Nephron (organoid): ENCODE data around the gene TFIP11.

Experiments
- H3K27ac Mint-ChIP-seq, 3 experiments: 2 replicates each; pipeline ENCODE4 v1.8.0; 2020; ENCODE audit warnings: mixed read lengths in 3 of 3, mild to moderate bottlenecking in 2 of 3, moderate library complexity in 1 of 3
- H3K27me3 Mint-ChIP-seq: 2 replicates; pipeline ENCODE4 v1.8.0; 2021; ENCODE audit warnings: low read depth, mild to moderate bottlenecking, moderate library complexity, mixed read lengths
- H3K36me3 Mint-ChIP-seq: 2 replicates; pipeline ENCODE4 v1.8.0; 2020; ENCODE audit warnings: low read depth, mixed read lengths
- H3K4me1 Mint-ChIP-seq: 2 replicates; pipeline ENCODE4 v1.8.0; 2020; ENCODE audit warnings: mixed read lengths
- H3K4me3 Mint-ChIP-seq, 3 experiments: 2 replicates each; pipeline ENCODE4 v1.8.0; 2020; ENCODE audit warnings: mild to moderate bottlenecking in 3 of 3, mixed read lengths in 3 of 3, moderate library complexity in 2 of 3
- H3K9me3 Mint-ChIP-seq: 2 replicates; pipeline ENCODE4 v1.8.0; 2020; ENCODE audit warnings: mixed read lengths
- TF ChIP-seq, protein P1 (sequence below), 3 experiments: fragments of 200-600 bp; sonication (generic); IDR thresholded peaks; one replicate each; pipeline ENCODE4 v1.5.0; 2021; ENCODE audit warnings: antibody characterized with exemption in 3 of 3; ENCODE audit not compliant: unreplicated experiment in 3 of 3

TFIP11 gene

DNA sequence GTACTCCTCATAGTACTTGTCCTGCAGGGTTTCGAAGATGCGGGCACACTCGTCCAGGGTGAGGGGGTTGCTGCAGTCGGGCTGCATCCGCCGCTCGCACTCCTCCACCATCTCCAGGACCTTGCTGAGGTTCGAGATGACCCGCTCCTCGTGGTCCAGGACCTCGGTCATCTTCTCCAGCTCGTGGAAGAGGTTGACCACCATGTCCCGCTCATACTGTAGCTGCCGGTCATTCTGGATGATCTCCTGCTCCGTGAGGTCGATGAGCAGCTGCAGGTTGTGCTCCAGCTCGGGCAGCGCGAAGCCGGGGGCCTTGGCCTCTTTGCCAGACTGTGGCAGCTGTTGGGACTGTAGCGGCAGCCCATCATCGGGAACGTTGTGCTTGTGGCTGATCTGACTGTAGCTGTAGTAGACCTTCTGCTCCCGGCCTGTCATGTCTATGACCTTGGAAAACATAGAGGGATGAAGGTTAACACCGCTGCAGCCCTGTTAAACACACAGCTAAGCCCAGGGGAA is 13.0 kb downstream of the TFIP11 start:
- Mint-ChIP-seq H3K27ac (no peak overlapping the region), H3K4me3 (no peak overlapping the region), H3K27me3 (no peaks in the 10 kb centered on the region), H3K9me3 (no peaks in the 10 kb centered on the region), H3K36me3 (peaks cover 69% of the 10 kb centered on the region), H3K4me1 (no peaks in the 10 kb centered on the region)
- TF ChIP-seq, protein P1, sequence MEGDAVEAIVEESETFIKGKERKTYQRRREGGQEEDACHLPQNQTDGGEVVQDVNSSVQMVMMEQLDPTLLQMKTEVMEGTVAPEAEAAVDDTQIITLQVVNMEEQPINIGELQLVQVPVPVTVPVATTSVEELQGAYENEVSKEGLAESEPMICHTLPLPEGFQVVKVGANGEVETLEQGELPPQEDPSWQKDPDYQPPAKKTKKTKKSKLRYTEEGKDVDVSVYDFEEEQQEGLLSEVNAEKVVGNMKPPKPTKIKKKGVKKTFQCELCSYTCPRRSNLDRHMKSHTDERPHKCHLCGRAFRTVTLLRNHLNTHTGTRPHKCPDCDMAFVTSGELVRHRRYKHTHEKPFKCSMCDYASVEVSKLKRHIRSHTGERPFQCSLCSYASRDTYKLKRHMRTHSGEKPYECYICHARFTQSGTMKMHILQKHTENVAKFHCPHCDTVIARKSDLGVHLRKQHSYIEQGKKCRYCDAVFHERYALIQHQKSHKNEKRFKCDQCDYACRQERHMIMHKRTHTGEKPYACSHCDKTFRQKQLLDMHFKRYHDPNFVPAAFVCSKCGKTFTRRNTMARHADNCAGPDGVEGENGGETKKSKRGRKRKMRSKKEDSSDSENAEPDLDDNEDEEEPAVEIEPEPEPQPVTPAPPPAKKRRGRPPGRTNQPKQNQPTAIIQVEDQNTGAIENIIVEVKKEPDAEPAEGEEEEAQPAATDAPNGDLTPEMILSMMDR (IDR thresholded peaks at IDR 0.05; ENCODE audit: unreplicated experiment in 3 of 3) = no peak

DNA sequence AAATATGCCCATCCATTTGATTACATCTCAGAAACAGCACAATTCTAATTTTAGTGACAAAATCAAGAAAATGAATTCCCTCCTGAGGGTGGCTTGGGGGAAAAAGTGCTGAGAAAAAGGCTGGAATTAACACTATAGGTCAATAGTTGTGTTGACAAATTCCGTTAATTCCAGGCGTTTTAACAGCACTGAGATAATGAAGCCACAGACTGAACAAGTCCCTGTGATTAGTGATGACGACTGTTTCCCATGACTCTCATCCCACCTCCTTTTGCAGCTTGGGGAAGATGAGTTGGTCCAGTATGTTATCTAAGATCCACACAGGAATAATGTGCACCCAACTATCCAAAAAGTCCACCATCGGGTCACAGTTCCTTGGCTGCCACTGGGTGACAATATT is 15.8 kb downstream of the TFIP11 start:
- TF ChIP-seq, protein P1 (IDR thresholded peaks at IDR 0.05; ENCODE audit: unreplicated experiment in 3 of 3) = no peak
- Mint-ChIP-seq H3K36me3 (peaks cover 65% of the 10 kb centered on the region), H3K27ac (no peak overlapping the region), H3K9me3 (no peaks in the 10 kb centered on the region), H3K4me3 (no peak overlapping the region), H3K4me1 (no peaks in the 10 kb centered on the region), H3K27me3 (no peaks in the 10 kb centered on the region)

DNA sequence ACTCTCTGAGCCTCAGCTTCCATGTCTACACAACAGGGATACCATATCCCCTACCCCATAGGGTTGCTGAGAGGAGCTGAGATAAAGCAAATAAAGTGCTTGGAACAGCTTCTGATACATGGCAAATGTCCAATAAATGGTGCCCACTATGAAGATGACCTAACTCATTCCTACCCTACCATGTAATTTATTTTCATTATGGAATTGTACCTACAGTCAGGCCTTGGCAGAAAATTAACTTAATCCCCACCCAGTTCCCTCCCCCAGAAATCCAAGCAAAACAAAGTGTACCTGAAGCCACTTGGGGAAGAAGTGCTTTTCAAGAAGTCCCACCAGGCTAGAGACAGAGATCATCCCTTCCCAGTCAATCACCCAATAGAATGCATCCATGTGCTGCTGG is 17.8 kb downstream of the TFIP11 start:
- no peak overlapping the region for H3K4me3 Mint-ChIP-seq
- no peaks in the 10 kb centered on the region for H3K27me3 Mint-ChIP-seq
- peaks cover 65% of the 10 kb centered on the region for H3K36me3 Mint-ChIP-seq
- TF ChIP-seq, protein P1 (IDR thresholded peaks at IDR 0.05; ENCODE audit: unreplicated experiment in 3 of 3) = no peak
- H3K4me1 Mint-ChIP-seq = no peaks in the 10 kb centered on the region
- H3K9me3 Mint-ChIP-seq = no peaks in the 10 kb centered on the region
- H3K27ac Mint-ChIP-seq = no peak overlapping the region

DNA sequence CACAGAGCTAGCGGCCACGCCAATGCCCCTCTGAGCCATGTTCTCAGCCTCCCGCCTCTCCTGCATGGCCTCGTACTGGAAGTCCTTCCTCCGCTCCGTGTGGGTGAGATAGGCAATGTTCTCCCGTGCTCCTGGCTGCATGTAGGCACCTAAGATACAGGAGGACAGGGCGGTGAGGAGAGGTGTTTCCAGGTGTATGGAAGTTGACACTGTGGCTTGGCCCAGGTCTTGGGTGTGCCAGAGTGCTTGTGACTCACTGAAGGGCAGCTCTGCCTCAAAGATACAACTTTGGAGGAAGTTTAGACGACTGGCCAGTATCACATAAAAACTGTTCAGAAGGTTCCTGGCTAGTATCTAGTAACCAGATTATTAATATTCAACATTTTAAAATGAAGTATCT is 20.1 kb downstream of the TFIP11 start:
- H3K4me1 Mint-ChIP-seq = no peaks in the 10 kb centered on the region
- no peaks in the 10 kb centered on the region for H3K9me3 Mint-ChIP-seq
- no peak overlapping the region for H3K27ac Mint-ChIP-seq
- H3K4me3 Mint-ChIP-seq = no peak overlapping the region
- no peaks in the 10 kb centered on the region for H3K27me3 Mint-ChIP-seq
- TF ChIP-seq, protein P1 (IDR thresholded peaks at IDR 0.05; ENCODE audit: unreplicated experiment in 3 of 3) = no peak
- H3K36me3 Mint-ChIP-seq = peaks cover 63% of the 10 kb centered on the region

DNA sequence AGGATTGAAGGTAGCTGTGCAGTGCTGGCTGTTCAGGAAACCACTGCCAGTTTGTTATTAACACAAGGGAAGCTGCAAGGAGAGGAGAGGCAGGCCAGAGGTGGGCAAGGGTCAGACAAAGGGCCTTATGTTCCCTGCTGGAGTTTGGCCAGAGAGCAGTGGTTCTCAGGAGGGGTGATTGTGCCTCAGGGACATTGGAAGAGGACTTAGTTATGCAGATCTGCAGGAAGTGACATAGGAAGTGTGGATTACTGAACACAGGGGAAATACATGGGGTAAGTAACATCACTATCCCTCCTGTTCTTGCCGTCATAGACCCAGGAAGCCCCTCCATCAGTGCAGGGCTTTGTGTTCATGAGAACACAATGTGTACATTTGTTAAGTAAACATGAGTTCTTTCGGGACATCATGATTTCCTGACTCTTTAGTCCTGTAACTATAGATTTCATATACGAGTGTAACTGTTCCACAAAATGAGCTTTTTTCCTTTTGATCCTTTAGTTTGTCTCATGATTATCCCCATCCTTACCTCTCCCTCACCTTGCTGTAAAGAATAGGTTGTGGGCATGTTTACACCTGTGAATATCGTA is 22.7 kb downstream of the TFIP11 start:
- TF ChIP-seq, protein P1 (IDR thresholded peaks at IDR 0.05; ENCODE audit: unreplicated experiment in 3 of 3) = no peak
- H3K27me3 Mint-ChIP-seq = no peaks in the 10 kb centered on the region
- H3K9me3 Mint-ChIP-seq = no peaks in the 10 kb centered on the region
- H3K4me1 Mint-ChIP-seq = peaks cover 20% of the 10 kb centered on the region
- peak overlapping the region in 1 of 3 experiments; percentile 42 for H3K27ac Mint-ChIP-seq
- H3K4me3 Mint-ChIP-seq = no peak overlapping the region
- peaks cover 48% of the 10 kb centered on the region for H3K36me3 Mint-ChIP-seq

DNA sequence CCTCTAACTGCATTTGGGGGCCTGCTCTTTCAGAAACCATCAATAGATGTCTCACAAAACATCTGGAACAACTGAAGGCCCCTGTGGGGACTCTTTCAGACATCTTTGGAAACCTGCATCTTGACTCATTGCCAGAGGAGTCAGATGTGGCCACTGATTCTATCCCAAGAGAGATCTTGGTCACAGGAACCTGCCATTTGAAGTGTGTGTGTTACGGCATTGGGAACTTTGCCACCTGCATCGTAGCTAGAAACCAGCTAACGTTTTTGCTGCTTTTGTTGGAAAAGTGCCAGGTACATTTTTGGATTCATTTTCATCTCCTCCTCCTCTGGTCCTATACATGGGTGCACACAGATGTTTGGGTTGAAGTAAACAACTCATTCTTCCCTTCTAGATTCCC is 24.3 kb downstream of the TFIP11 start:
- Mint-ChIP-seq H3K36me3 (peaks cover 36% of the 10 kb centered on the region), H3K4me3 (no peak overlapping the region), H3K4me1 (peaks cover 29% of the 10 kb centered on the region), H3K27me3 (no peaks in the 10 kb centered on the region), H3K27ac (no peak overlapping the region), H3K9me3 (no peaks in the 10 kb centered on the region)
- TF ChIP-seq, protein P1 (IDR thresholded peaks at IDR 0.05; ENCODE audit: unreplicated experiment in 3 of 3) = no peak
